ENCODE measurements around the gene SLC25A51. TPM values are rescaled to one million over a fixed set of nuclear protein-coding genes. Genes with fewer than 3 reads are reported as not detected.

SLC25A51 gene
- total RNA-seq, 1 experiment from 2014 or later: 23.4 TPM

DNA sequence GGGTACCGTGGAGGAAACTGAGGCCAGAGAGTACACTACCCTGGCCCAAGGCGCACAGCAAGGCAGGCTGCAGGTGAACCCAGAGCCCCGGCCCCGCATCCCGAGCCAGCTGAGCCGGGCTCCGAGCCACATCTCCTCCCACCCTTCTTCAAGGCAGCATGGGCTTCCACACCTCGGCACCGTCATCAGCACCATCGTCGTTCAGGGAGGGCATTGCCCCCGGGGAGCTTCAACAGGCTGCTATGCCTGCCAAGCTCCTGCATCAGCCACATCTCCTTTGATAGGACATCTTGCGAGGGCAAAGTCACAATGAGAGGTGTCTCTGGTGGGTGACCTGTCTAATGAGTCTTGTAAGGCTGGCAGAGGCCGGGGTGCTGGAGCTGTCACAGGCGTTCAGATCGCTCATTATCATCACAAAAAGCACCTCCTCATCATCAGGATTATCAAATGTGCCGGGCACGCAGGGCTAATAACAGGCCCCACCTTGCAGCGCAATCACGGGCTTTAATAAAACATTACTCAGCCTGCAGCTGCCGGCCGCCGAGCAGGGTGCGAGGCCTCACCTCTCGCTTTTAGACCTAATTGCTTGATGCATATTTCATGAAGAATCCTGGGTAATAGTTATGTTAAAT lies 20.0 kb upstream of the SLC25A51 start:
- Histone ChIP-seq H3K36me3 (ENCODE audit: control insufficient read depth, insufficient read depth, low read length) (no peaks in the 10 kb centered on the region; the same call in 1 of the 2 replicates), H3K4me1 (ENCODE audit: control insufficient read depth, insufficient read depth, low read length) (peaks cover 41% of the 10 kb centered on the region), H3K27me3 (ENCODE audit: control insufficient read depth, insufficient read depth, low read length) (no peaks in the 10 kb centered on the region), H3K27ac (ENCODE audit: low read length) (no peak overlapping the region), H3K4me3 (ENCODE audit: low read depth in 2 of 2, low read length in 2 of 2) (no peak overlapping the region), H3K9me3 (ENCODE audit: control insufficient read depth, insufficient read depth, low read depth, low read length) (no peaks in the 10 kb centered on the region)
- ChIA-PET CTCF (no interaction called here), POLR2A (no interaction called here)
- no peak for DNase-seq (ENCODE audit: low read depth, low spot score)
- no peak for ATAC-seq
- intact Hi-C loops (cut with micrococcal nuclease; ENCODE audit: unreplicated experiment): no loop called here
- TF ChIP-seq, protein P1, sequence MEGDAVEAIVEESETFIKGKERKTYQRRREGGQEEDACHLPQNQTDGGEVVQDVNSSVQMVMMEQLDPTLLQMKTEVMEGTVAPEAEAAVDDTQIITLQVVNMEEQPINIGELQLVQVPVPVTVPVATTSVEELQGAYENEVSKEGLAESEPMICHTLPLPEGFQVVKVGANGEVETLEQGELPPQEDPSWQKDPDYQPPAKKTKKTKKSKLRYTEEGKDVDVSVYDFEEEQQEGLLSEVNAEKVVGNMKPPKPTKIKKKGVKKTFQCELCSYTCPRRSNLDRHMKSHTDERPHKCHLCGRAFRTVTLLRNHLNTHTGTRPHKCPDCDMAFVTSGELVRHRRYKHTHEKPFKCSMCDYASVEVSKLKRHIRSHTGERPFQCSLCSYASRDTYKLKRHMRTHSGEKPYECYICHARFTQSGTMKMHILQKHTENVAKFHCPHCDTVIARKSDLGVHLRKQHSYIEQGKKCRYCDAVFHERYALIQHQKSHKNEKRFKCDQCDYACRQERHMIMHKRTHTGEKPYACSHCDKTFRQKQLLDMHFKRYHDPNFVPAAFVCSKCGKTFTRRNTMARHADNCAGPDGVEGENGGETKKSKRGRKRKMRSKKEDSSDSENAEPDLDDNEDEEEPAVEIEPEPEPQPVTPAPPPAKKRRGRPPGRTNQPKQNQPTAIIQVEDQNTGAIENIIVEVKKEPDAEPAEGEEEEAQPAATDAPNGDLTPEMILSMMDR (IDR thresholded peaks at IDR 0.05): no peak
- TF ChIP-seq POLR2AphosphoS5 (IDR thresholded peaks at IDR 0.05; ENCODE audit: low read depth, low read length) (no peak), TCF7L2 (IDR thresholded peaks at IDR 0.05; ENCODE audit: low read depth, low read length) (no peak), SIN3A (IDR thresholded peaks at IDR 0.05; ENCODE audit: borderline replicate concordance, insufficient read depth, low read depth, low read length) (no peak)
- TF ChIP-seq, protein P2, sequence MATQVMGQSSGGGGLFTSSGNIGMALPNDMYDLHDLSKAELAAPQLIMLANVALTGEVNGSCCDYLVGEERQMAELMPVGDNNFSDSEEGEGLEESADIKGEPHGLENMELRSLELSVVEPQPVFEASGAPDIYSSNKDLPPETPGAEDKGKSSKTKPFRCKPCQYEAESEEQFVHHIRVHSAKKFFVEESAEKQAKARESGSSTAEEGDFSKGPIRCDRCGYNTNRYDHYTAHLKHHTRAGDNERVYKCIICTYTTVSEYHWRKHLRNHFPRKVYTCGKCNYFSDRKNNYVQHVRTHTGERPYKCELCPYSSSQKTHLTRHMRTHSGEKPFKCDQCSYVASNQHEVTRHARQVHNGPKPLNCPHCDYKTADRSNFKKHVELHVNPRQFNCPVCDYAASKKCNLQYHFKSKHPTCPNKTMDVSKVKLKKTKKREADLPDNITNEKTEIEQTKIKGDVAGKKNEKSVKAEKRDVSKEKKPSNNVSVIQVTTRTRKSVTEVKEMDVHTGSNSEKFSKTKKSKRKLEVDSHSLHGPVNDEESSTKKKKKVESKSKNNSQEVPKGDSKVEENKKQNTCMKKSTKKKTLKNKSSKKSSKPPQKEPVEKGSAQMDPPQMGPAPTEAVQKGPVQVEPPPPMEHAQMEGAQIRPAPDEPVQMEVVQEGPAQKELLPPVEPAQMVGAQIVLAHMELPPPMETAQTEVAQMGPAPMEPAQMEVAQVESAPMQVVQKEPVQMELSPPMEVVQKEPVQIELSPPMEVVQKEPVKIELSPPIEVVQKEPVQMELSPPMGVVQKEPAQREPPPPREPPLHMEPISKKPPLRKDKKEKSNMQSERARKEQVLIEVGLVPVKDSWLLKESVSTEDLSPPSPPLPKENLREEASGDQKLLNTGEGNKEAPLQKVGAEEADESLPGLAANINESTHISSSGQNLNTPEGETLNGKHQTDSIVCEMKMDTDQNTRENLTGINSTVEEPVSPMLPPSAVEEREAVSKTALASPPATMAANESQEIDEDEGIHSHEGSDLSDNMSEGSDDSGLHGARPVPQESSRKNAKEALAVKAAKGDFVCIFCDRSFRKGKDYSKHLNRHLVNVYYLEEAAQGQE (IDR thresholded peaks at IDR 0.05; ENCODE audit: insufficient read depth in 1 of 2, low read depth in 2 of 2, low read length in 1 of 2): no peak
- no TSS peak for BruUV-seq (replicated peaks)
- in situ Hi-C loops (cut with HindIII; ENCODE audit: low pct_unique_long_range_greater_than_20kb, low sequenced_read_pairs): no loop called here

DNA sequence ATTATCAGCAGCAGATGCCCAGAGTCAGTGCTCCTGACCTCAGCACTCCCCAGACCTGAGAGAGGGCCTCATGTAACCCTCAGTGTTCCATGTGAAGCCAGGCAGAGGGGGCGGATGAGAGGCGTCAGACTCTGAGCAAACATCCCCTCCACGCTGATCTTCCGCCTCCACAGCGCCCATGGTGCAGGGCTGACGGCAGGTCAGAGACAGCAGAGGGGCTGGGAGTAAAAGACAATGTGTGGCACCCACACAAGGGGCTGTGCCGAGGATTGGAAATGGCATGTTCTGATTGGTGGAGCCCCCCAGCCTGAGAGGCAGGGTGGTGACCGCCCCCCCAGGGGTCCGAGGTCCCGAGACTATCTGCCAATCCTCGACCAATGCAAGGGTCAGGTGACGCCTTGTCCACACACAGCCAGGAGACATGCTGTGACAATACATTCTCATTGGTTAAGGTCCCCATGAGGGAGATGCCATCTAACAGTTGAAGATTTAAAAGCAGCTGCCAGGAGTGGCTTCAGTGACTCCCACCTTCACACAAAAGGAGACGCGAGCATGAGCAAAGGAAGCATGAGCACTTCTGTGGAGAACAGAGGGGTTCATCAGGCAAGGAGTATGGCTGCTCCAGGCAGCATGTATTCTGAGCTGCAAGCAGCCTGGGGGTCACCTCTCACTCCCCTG lies 19.3 kb upstream of the SLC25A51 start:
- Histone ChIP-seq H3K27ac (ENCODE audit: low read length) (no peak overlapping the region), H3K4me1 (ENCODE audit: control insufficient read depth, insufficient read depth, low read length) (peaks cover 34% of the 10 kb centered on the region), H3K36me3 (ENCODE audit: control insufficient read depth, insufficient read depth, low read length) (no peaks in the 10 kb centered on the region; the same call in 1 of the 2 replicates), H3K27me3 (ENCODE audit: control insufficient read depth, insufficient read depth, low read length) (no peaks in the 10 kb centered on the region), H3K9me3 (ENCODE audit: control insufficient read depth, insufficient read depth, low read depth, low read length) (no peaks in the 10 kb centered on the region), H3K4me3 (ENCODE audit: low read depth in 2 of 2, low read length in 2 of 2) (no peak overlapping the region)
- in situ Hi-C loops (cut with HindIII; ENCODE audit: low pct_unique_long_range_greater_than_20kb, low sequenced_read_pairs): no loop called here
- TF ChIP-seq POLR2AphosphoS5 (IDR thresholded peaks at IDR 0.05; ENCODE audit: low read depth, low read length): no peak
- TF ChIP-seq, protein P1 (IDR thresholded peaks at IDR 0.05): no peak
- TF ChIP-seq, protein P2 (IDR thresholded peaks at IDR 0.05; ENCODE audit: insufficient read depth in 1 of 2, low read depth in 2 of 2, low read length in 1 of 2): no peak
- no peak for DNase-seq (ENCODE audit: low read depth, low spot score)
- ChIA-PET POLR2A (no interaction called here), CTCF (no interaction called here)
- intact Hi-C loops (cut with micrococcal nuclease; ENCODE audit: unreplicated experiment): no loop called here
- BruUV-seq (replicated peaks): no TSS peak
- no peak for ATAC-seq
